K562 (cell line): Measurements from ENCODE around the gene NECTIN1. TPM values are rescaled to one million over a fixed set of nuclear protein-coding genes. Genes with fewer than 3 reads are reported as not detected.

Experiments used
- ATAC-seq: fragments of 200-7000 bp; cut with Tn5 transposase; 3 replicates; pipeline ENCODE4 v1.9.1; 2020; ENCODE audit warnings: moderate library complexity
- BruUV-seq: library from RNA; stranded (reverse); fragments of 400-500 nt; replicated peaks from 2 replicates; lab custom pipeline; 2021; lab: Mats Ljungman, UMichigan
- CTCF ChIA-PET: fragments of 300-600 bp; formaldehyde crosslinking; extraction: SDS; loops from one replicate; lab custom pipeline; 2021; ENCODE audit warnings: low intra/inter-chr PET ratio; lab: Yijun Ruan, JAX
- POLR2A ChIA-PET: fragments of 300-600, 350-650 bp; sonication (Branson Sonifier 250); formaldehyde crosslinking; extraction: SDS; loops from one replicate; lab custom pipeline; 2021; ENCODE audit warnings: antibody characterized with exemption, inconsistent platforms; lab: Yijun Ruan, JAX
- DNase-seq, 4 experiments: peaks; one replicate each; pipeline versions ENCODE4 v3.0.0 to v3.0.0-alpha.2; 2011 to 2018; ENCODE audit warnings: low spot score in 3 of 4, mixed read lengths in 3 of 4; ENCODE audit errors: extremely low read depth in 1 of 4
- FAIRE-seq: peaks from 2 replicates; lab custom pipeline; 2011; peaks lifted over from hg19 to GRCh38; lab: Jason Lieb, UNC
- H2AFZ ChIP-seq: 2 replicates; pipeline ENCODE4 v1.6.0; 2011; ENCODE audit warnings: low read depth, low read length, control low read depth, inconsistent platforms
- H3K27ac ChIP-seq: fragments of 200-600 bp; 3 replicates; pipeline ENCODE4 v1.8.0; 2011; ENCODE audit warnings: low read depth, mild to moderate bottlenecking, control low read depth, inconsistent platforms, low read length, moderate library complexity, mixed read lengths; ENCODE audit errors: extremely low read depth
- H3K27me3 ChIP-seq, 2 experiments: fragments of 300-600 bp in 1 of 2; 2 replicates in 1 of 2; 3 replicates in 1 of 2; pipeline versions ENCODE4 v1.6.0 to v1.8.0; 2011; ENCODE audit warnings: inconsistent platforms in 2 of 2, low read length in 2 of 2, mild to moderate bottlenecking in 1 of 2, mixed read lengths in 1 of 2, moderate library complexity in 1 of 2; ENCODE audit not compliant: control insufficient read depth in 2 of 2, insufficient read depth in 2 of 2
- H3K36me3 ChIP-seq: fragments of 300-600 bp; 3 replicates; pipeline ENCODE4 v1.8.0; 2011; ENCODE audit warnings: mild to moderate bottlenecking, low read length, inconsistent platforms; ENCODE audit not compliant: control insufficient read depth, insufficient read depth
- H3K4me1 ChIP-seq, 2 experiments: fragments of 200-600 bp in 1 of 2; replicated peaks in 1 of 2; 2 replicates in 1 of 2; 3 replicates in 1 of 2; pipeline versions ENCODE4 v1.5.1 to v1.8.0; 2011; ENCODE audit warnings: inconsistent platforms in 2 of 2, low read length in 2 of 2, mild to moderate bottlenecking in 1 of 2, mixed read lengths in 1 of 2, moderate library complexity in 1 of 2; ENCODE audit not compliant: control insufficient read depth in 2 of 2, insufficient read depth in 2 of 2
- H3K4me2 ChIP-seq: 2 replicates; pipeline ENCODE4 v1.6.1; 2011; ENCODE audit warnings: low read length, control low read depth, inconsistent platforms, mixed read lengths; ENCODE audit not compliant: insufficient read depth
- H3K4me3 ChIP-seq: fragments of 200-600 bp; sonication (generic), shearing (Covaris generic); 2 replicates; pipeline ENCODE4 v1.5.1; 2016; ENCODE audit warnings: control low read depth, inconsistent platforms
- H3K79me2 ChIP-seq: fragments of 200-600 bp; 3 replicates; pipeline ENCODE4 v1.8.0; 2011; ENCODE audit warnings: low read length, inconsistent platforms; ENCODE audit not compliant: control insufficient read depth, insufficient read depth
- H3K9ac ChIP-seq, 2 experiments: 2 replicates each; pipeline versions ENCODE4 v1.6.0 to v1.6.1; 2011; ENCODE audit warnings: low read depth in 2 of 2, low read length in 2 of 2, control low read depth in 1 of 2, inconsistent platforms in 1 of 2, mild to moderate bottlenecking in 1 of 2, mixed read lengths in 1 of 2; ENCODE audit not compliant: insufficient read depth in 1 of 2
- H3K9me1 ChIP-seq: one replicate; pipeline ENCODE4 v1.6.0; 2011; ENCODE audit warnings: inconsistent platforms, mild to moderate bottlenecking, low read length, moderate library complexity; ENCODE audit not compliant: control insufficient read depth, insufficient read depth
- H3K9me3 ChIP-seq: replicated peaks from 2 replicates; pipeline ENCODE4 v1.5.1; 2011; ENCODE audit warnings: low read depth, low read length, inconsistent platforms; ENCODE audit not compliant: control insufficient read depth, insufficient read depth
- H4K20me1 ChIP-seq: replicated peaks from 2 replicates; pipeline ENCODE4 v1.6.1; 2011; ENCODE audit warnings: low read length, inconsistent platforms, mixed read lengths; ENCODE audit not compliant: control insufficient read depth, insufficient read depth
- BRF1 ChIP-seq: IDR thresholded peaks from 3 replicates; pipeline ENCODE4 v1.6.1; 2011; ENCODE audit warnings: borderline replicate concordance, mild to moderate bottlenecking; ENCODE audit not compliant: insufficient read length; ENCODE audit errors: extremely low read depth
- KDM5B ChIP-seq: fragments of 200-600 bp; sonication (generic); IDR thresholded peaks from 2 replicates; pipeline ENCODE4 v1.6.1; 2012; ENCODE audit warnings: low read depth, mild to moderate bottlenecking, moderate library complexity, low read length, control low read depth, inconsistent platforms; ENCODE audit not compliant: insufficient replicate concordance
- ZNF589 ChIP-seq: fragments of 200-800 bp; sonication (Bioruptor generic); IDR thresholded peaks from 2 replicates; pipeline ENCODE4 v1.6.1; 2016; ENCODE audit warnings: low read depth, missing genetic modification characterization, missing compliant biosample characterization
- WGBS: fragments of 100-300 bp; shearing (Covaris generic); methylation state at CpG from one replicate; pipeline ENCODE4 v1.1.6; 2016; ENCODE audit warnings: low coverage, mixed read lengths; ENCODE audit not compliant: insufficient coverage; ENCODE audit errors: missing lambda C conversion rate; 5-methylcytosine and 5-hydroxymethylcytosine counted together
- in situ Hi-C: fragments of 300-500 bp; cut with MboI; formaldehyde crosslinking; loops from 4 replicates; pipeline ENCODE4 v1.15.0; 2018; ENCODE audit warnings: inconsistent platforms, mixed read lengths
- intact Hi-C: fragments of 100-400 bp; cut with micrococcal nuclease; formaldehyde crosslinking; loops from 2 replicates; pipeline ENCODE4 v1.14.2; 2022
- polyA plus RNA-seq, 8 experiments: library from polyadenylated mRNA; depleted of rRNA in 4 of 8; stranded (reverse) in 5 of 8; unstranded in 3 of 8; fragments of >200 nt; fragmentation: Nextera tagmentation in 2 of 8; fragmentation: Illumina TruSeq in 1 of 8; extraction: Ambion mirVana in 2 of 8; extraction: Trizol in 1 of 8; gene quantifications; 2 replicates each; pipeline versions ENCODE4 v1.2.1 to v1.2.3, GENCODE V29; 2011 to 2014; ENCODE audit warnings: inconsistent platforms in 1 of 8, missing spikeins in 1 of 8
- total RNA-seq, 7 experiments: library from RNA; depleted of rRNA in 6 of 7; stranded (reverse); fragments of >200 nt in 6 of 7; fragmentation: Illumina TruSeq in 2 of 7; extraction: Trizol in 2 of 7; gene quantifications; 2 replicates each; pipeline versions ENCODE4 v1.2.1 to v1.2.3, GENCODE V29; 2011 to 2021; ENCODE audit warnings: low replicate concordance in 1 of 7
- TF ChIP-seq, protein P1 (sequence below): fragments of 250-450 bp; sonication (Bioruptor Pico); IDR thresholded peaks from 2 replicates; pipeline ENCODE4 v1.4.0; 2020
- TF ChIP-seq, protein P2 (sequence below): fragments of 250-450 bp; sonication (Bioruptor Pico); IDR thresholded peaks from 2 replicates; pipeline ENCODE4 v1.5.0; 2020; ENCODE audit warnings: mild to moderate bottlenecking

The NECTIN1 gene
- total and polyA plus RNA-seq, 9 of the 15 experiments (the other 6 are each of a cell fraction or from before 2014, with no cell fraction given), result 0.09 to 0.53 (median 0.23) TPM; not detected in 2

DNA sequence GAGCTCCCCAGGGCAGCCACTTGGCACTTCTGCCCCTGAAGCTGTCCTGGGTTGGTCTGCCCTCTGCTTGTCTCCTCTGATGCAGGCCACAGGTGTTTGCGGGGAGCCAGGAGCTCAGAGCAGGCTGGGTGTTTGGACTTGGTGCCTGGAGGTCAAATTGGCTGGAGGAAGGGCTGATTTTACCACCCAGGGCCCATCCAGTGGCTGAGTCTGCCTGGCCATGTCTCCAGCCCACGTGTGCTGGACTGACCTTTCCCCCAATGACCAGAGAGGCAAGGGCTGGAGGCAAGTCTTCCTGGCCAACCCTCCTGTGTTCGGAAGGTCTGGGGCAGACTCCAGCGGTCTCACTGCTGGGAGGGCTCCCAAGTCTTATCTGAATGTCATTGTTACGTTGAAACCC is 84.0 kb downstream of the NECTIN1 start:
- H4K20me1 ChIP-seq, result peaks cover 13% of the 10 kb centered on the region
- no TSS peak for BruUV-seq
- 0 out of 4 replicates have a peak overlapping the region, but pooled peaks of 1 of the 2 experiments have one; percentile 45 for H3K9ac ChIP-seq
- H3K9me3 ChIP-seq, result no peaks in the 10 kb centered on the region
- H2AFZ ChIP-seq, result no peak overlapping the region
- no peak for DNase-seq
- TF ChIP-seq, protein P1, sequence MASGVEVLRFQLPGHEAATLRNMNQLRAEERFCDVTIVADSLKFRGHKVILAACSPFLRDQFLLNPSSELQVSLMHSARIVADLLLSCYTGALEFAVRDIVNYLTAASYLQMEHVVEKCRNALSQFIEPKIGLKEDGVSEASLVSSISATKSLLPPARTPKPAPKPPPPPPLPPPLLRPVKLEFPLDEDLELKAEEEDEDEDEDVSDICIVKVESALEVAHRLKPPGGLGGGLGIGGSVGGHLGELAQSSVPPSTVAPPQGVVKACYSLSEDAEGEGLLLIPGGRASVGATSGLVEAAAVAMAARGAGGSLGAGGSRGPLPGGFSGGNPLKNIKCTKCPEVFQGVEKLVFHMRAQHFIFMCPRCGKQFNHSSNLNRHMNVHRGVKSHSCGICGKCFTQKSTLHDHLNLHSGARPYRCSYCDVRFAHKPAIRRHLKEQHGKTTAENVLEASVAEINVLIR, result no peak
- TF ChIP-seq, protein P2, sequence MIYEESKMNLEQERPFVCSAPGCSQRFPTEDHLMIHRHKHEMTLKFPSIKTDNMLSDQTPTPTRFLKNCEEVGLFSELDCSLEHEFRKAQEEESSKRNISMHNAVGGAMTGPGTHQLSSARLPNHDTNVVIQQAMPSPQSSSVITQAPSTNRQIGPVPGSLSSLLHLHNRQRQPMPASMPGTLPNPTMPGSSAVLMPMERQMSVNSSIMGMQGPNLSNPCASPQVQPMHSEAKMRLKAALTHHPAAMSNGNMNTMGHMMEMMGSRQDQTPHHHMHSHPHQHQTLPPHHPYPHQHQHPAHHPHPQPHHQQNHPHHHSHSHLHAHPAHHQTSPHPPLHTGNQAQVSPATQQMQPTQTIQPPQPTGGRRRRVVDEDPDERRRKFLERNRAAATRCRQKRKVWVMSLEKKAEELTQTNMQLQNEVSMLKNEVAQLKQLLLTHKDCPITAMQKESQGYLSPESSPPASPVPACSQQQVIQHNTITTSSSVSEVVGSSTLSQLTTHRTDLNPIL (CRISPR knock-in tag), result no peak
- no peak for TF ChIP-seq BRF1
- no peak for TF ChIP-seq ZNF589 (CRISPR knock-in tag)
- no peak for TF ChIP-seq KDM5B
- TF ChIP-seq, all 486 proteins: peak for 0
- Histone ChIP-seq H3K27ac (no peak overlapping the region), H3K9me1 (no peaks in the 10 kb centered on the region), H3K36me3 (no peaks in the 10 kb centered on the region), H3K27me3 (peaks cover 7 to 51% of the 10 kb centered on the region in 2 experiments; a peak in 3 of 5 replicates), H3K79me2 (no peaks in the 10 kb centered on the region), H3K4me2 (no peak overlapping the region), H3K4me3 (no peak overlapping the region), H3K4me1 (no peaks in the 10 kb centered on the region)
- FAIRE-seq, result no peak
- CTCF ChIA-PET, result no interaction called here
- POLR2A ChIA-PET, result no interaction called here
- ATAC-seq, result no peak
- intact Hi-C loops, result no loop called here
- in situ Hi-C loops, result no loop called here
- 2% methylated on average over 5 of the region's 5 CpGs for WGBS
